GM19463 (cell line): ENCODE data around the gene CNTN4.
"Not testable (repeated sequence)": the region's sequence is repeated elsewhere in the genome, so short reads cannot be mapped to it uniquely, and the experiment has no call there.

Experiments
- ATAC-seq: cut with Tn5 transposase; IDR thresholded peaks from one replicate; pipeline ENCODE4 v1.9.1; 2021; ENCODE audit warnings: mild to moderate bottlenecking, moderate library complexity; ENCODE audit not compliant: unreplicated experiment

Gene CNTN4

DNA sequence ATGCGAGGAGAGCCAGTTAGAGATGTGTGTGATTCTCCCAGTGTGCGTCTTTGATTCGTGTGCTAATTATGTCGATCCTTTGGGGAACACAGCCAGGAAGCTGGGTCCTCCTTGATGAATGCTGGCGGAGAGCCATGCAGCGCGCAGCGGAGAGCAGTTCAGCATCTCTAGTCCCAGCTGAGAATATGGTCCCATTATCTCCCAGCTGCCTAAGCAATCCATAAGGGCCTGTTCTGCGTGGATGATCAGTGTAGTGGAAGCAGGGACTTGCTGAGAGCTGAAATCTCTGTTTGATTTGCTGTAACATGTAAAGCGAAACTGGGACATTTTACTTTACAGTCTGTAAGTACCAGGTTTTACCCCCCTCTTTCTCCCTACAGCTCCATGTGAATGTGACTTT is 412.7 kb downstream of the CNTN4 start:
- ATAC-seq = no peak

DNA sequence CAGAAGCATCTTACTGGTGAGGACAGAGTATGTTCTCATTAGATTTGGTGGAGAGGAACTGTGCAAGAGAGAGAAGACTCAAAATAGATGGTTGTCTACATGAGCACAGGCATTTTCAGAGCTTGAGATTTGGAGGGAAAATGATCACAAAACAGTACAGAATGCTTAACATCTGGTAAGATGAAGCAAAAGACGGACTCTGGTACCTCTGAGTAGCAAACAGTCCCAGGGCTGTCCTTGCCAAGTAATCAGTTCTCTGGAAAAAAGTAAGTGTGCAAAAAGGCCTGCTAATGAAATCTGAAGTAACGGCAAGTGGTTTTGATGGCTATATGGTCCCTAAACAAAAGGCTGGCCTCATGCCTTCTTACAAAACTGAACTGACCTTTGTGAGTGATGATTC is 414.2 kb downstream of the CNTN4 start:
- ATAC-seq = no peak

DNA sequence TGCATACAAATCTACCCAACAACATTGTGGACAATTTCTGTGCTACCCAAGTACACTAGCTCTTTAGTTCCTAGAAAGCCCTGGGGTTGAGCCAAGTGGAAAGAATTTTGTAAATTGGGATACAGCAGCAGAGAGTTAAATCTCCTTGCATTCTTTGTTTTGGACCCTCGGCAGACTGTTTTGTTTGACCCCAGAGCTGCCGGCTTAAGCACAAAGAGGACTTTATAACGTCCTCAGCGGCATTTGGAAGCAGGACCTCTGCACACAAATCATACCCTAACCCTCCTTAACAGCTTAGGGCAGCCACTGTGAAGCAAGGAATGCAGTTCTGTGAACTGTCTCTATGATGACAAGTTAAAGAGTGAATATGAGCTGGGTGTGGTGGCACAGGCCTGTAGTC is 415.3 kb downstream of the CNTN4 start:
- no peak for ATAC-seq

DNA sequence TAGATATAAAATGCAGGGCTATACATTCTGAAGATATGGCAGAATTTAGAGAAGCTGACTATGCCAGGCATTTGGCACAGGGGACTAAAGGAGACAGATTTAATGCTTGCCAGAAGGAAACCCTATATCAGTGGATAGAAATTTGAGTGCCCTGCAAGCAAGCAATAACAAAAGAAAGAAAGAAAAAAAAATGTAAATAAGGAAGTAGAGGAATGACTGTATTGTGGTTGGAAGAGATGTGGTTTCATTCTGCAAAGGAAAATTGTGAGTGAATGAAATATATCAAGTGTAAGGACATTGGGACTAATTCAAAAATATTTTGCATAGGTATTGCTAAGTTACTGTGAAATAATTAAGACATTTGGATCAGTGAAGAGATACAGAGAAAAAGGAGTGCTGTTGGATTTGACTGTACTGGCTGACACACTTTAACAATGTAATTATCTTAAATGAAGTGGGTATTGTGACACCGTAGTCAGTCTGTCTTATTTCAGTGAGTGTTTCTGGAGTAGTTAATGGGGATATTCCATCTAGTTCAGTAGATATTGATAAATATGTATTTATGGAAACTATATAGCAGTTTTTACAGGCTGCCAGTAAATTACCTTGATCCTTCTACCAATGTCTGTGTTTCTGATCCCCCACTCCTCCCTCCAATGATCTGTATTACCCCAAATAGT is 418.2 kb downstream of the CNTN4 start:
- ATAC-seq = no peak

DNA sequence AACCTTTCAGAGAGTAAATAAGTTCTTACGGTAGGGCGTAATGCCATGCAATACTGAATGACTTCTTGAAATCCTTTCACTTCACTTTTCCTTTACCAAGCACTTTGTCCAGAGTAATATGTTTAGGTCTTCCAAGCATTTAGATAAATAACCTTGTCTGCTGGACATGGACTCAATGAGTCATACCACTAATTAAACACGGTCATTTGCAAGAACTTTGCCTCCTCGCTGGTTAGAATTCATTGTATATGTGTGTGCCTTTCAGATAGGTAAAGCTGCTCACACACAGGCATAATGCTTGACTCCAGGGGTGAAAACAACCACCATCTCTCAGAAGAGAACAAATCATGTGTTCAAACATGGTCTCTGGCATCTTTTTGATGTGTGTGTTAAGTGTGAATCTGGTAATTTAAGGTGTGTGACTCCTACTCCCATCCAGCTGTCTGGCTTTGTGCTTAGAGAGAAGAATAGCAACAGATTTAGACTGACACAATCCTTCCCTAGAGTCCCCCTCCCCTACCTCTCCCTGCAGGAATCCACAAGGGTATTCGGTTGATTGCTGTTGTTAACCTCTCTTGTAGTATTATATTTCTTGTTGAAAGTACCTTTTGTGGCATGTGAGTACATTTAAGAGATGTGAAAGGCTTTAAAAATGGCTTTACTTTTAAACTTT is 419.0 kb downstream of the CNTN4 start:
- ATAC-seq = no peak

DNA sequence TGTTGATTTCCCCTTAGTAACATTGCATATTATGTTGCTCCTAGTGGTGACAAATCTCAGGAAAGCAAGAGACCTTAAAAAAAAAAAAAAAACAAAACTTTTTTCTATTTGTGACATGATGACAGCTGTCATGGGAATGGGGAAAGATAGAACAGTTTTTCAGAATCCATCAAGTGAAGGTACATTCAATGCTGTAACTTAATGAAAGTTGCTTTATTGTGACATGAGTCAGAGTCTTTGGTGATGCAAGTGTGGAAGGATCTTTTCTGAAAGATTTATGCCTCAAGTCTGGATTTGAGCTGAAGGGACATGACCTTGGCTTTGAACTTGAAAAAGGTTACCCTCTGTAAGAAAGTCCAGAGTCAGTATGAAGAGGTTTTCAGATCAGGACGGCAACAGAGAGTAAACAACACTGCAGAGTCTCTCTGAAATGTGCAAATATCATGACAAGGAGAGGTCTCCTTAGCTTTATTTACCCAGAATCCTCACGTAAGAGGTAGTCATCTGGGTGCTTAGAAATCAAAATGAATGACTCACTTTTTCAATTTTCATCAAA is 424.7 kb downstream of the CNTN4 start:
- no peak for ATAC-seq

DNA sequence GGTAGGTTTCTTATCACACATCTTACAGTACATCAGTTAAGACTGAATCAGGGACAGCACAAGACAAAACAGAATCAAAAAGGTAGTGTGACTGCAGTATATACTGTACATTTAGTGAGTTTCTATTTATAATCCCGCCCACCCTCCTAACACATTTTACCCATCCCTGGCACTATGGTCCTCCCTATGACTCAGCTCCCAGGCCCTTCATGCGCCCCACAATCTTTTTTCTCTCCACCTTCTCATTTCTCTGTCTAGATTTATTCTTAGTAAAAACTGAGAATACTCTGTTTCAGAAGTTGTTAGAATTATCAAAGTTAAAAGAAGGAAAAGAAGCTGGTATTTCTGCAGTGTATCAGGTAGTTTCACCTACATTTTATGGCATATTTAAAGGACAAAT is 427.3 kb downstream of the CNTN4 start:
- ATAC-seq = no peak

DNA sequence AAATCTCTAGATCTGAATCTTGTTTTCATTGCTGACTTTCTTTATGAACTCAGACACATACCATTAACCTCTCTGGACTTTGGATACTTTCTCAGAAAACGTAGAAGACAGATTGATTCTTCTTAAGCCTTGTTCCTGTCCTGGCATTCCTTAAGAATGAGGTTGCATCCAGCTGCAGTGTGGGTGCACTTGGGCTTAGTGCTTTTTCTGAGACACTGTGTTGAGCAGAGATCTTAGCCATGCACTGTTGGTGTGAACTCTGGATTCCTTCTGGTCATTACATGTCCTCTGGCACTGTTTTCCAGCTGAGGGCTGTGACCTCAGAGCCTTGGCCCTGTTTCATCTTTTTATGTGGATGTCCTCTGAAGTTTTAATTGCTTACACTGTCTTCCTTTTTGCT is 428.3 kb downstream of the CNTN4 start:
- no peak for ATAC-seq

DNA sequence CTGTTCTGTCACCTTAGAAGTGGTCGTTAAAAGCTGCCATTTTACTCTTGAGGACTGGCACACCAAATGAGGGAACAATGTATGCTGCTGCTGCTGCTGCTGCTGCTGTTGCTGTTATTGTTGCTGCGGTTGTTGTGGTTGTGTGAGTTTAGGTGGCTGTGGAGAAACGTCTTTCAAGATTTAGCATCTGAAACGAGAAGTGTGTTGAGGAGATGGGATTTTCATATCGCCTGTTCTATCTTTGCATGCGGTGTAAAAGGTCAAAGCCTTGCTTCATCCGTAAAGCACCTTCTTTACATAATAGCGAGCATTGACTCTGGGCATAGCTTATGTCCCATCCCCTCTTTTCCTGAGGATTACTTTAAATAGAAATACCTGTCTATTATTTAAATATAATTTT is 428.7 kb downstream of the CNTN4 start:
- ATAC-seq = not testable (repeated sequence)

DNA sequence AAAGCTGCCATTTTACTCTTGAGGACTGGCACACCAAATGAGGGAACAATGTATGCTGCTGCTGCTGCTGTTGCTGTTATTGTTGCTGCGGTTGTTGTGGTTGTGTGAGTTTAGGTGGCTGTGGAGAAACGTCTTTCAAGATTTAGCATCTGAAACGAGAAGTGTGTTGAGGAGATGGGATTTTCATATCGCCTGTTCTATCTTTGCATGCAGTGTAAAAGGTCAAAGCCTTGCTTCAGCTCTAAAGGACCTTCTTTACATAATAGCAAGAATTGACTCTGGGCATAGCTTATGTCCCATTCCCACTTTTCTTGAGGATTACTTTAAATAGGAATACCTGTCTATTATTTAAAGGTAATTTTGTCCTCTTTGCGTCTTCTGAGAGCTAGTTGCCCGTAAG is 436.1 kb downstream of the CNTN4 start:
- not testable (repeated sequence) for ATAC-seq

DNA sequence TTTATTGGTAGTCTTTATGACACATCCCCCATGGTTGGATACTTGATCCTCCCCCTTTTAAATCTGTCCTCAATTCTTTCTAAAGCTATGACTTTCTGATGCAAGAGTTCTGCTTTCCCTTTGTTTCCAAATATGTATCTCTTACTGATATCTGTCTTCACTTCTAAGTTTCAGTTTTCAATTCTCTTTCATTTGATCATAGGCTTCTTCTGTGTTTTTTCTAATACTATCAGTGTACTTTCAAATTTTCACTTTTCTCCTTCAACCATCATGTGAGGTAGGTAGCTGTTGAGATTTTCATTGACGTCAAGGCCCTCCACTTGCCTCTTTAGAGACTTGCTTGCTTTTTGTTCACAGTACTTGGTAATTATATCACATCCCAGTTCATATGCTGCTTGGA is 436.5 kb downstream of the CNTN4 start:
- ATAC-seq = no peak

DNA sequence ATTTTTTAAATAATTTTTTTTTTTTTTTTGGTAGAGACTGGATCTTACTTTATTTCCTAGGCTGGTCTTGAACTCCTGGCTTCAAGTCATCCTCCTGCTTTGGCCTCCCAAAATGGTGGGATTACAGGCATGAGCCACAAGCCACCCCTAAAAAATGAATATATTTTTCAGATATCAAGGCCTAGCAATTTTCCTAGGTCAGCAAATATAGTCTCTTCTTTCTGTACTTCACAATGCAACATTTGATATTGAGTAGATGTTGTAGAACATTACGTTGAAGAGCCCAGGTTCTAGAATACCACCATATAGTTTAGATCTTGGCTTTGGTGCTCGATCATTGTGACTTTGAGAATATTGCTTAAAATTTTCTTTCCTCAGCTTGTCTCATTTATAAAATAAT is 437.9 kb downstream of the CNTN4 start:
- ATAC-seq = no peak

DNA sequence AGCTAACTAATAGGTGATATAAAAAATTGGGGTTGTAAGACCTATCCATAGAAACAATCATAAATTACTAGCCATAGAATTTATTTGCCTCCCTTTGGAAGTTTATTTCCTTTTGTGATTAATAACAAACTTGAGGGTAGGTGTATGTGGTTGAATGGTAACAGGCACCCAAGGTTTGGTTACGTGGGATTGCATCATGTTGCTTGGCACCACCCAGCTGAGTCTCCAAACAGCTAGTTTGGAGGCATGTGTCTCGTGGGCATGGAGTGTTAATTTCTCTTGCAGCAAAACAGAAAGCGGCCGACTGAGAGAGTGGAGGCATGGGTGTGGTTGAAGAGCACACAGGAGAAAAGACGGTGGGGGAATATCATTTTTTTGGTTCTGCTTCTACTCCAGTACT is 441.4 kb downstream of the CNTN4 start:
- no peak for ATAC-seq

DNA sequence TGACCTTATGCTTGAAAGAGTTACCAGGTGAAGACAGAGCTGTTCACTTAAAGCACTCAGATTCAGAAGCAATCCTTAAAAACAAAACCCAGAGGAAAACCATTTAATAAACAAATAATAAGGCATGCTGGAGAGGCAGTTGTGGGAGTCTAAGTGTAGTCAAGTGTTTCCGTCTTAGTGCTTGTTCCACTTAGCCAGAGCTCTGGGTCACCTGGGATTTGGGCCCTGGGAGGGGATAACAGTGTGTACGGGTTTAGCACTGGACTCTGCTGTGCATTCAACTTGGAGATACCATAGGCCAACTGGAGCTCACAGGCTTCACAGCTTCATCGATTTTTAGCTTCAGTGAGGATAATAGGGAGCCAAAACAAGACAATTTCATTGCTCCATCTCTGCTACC is 444.6 kb downstream of the CNTN4 start:
- no peak for ATAC-seq

DNA sequence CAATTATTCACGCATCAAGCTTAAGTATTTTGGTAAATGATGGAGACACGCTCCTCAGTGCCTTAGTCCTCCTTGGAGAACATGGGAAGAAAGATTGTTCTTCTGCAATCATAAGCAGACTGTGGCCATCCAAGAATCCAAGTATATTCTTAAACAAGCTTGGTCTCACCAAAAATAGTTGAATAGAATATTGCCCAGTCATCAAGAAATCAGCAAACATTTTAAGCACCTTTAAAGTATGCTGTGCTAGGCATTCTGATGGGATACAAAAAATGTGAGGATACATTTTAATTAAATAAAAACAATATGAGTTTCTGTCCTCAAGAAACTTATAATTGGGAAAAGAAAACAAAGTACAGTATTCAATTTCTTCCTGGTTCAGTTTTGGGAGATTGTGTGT is 445.5 kb downstream of the CNTN4 start:
- ATAC-seq = no peak

DNA sequence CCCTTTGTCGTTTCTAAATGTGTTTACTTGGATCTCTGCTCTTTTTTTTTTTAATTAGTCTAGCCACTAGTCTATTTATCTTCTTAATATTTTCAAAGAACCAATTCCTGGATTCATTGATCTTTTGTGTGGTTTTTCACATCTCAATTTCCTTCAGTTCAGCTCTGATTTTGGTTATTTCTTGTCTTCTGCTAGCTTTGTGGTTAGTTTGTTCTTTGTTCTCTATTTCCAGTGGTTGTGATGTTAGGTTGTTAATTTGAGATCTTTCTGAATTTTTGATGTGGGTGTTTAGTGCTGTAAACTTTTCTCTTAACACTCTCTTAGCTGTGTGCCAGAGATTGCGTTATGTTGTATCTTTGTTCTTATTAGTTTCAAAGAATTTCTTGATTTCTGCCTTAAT is 446.1 kb downstream of the CNTN4 start:
- ATAC-seq = no peak

DNA sequence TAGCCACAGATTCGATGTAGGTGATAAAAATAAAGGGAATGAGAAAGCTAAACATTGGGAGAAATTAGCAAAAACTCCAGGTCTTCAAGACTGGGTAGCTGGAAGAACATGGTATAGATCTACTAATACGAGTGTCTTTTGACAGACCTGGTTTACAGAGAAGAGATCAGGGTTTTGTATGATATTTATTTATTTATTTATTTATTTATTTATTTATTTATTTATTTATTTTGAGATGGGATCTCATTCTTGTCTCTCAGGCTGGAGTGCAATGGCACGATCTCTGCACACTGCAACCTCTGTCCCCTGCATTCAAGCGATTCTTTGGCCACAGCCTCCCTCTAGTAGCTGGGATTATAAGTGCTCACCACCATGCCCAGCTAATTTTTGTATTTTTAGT is 448.4 kb downstream of the CNTN4 start:
- no peak for ATAC-seq

DNA sequence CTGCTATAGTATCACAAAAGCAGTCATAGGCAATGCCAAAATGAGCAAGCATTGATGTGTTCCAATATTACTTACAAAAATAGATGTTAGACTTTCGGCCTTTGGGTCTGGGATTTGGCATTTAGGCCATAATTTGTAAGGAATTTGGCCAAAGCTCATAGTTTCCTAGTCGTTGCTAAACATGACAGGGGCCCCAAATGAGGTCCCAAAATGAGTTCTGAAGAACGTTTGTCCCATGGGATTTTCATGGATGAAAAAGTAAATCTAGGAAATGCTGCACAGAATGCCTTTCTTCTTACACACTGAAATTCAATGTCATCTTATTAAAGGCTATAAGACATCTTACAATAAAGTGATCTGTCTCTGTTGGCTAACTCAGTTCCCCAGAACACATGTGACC is 456.0 kb downstream of the CNTN4 start:
- no peak for ATAC-seq

DNA sequence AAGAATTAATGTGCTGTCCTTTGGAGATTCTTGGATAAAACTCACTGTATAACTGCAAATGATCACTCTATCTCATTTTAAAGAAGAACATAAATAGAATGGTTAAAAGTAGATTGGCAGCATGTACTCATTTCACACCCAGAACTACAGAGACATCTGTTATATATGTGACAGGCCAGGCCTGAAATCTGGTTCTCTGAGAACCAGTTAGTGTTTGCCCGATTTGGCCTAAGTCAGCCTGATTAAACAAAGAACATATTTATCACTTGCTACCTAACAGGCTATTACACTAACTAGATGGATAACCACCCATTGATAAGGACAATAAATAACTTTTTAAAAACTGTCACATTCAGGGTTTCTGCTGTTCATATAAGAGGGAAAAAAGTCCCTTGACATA is 460.1 kb downstream of the CNTN4 start:
- no peak for ATAC-seq

DNA sequence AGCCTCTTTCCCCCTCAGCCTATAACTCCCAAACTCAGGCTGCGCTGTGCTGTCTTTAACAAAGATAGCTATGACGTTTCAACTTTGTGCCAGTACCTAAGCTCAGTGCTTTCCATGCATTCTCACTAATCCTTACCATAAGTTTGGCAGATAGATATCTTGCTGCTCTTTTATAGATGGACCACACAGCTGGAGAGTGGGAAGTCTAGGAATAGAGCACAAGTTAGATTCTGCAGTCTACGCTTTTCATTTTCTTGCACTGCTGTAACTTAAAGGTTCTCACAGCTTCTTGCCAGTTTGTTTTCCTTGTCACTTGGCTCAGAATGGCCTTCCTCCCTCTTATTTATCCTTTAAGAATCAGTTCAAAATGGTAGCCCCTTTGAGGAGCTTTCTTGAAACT is 468.8 kb downstream of the CNTN4 start:
- no peak for ATAC-seq

DNA sequence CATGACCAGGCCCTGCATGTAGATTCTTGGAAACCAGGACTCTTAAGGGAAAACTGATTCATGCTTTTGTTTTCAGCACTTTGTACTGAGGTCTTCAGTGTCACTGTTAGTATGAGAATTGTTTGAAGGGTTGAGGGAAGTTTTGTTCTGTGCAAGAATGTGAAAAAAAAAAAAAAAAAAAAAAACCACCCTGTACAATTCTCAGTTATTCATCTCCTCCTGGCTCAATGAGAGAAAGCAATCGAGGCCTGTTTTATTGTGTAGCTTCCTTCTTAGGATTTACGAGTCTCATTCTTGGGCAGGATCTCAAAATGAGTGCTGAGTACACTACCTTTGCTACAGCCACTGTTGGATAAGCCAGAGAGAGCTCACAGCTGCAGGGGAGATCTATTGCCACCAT is 469.5 kb downstream of the CNTN4 start:
- no peak for ATAC-seq

DNA sequence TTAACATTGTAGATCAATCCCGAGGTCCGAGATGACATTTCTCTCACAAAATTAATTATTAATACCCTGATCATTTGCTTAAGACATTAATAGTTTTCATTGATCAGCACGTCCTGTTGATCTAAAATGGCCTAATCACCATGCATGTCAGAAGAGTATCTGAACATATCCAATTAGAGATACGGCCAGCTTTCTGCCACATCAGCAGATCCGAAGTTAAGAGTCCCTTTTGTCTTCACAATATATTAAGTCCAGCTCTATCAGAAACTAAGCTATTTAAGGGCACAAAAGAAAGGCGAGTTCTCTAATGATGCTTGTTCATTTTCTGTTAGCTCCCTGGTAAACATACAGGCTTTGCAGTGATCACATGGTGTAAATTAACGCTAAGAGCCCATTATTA is 470.3 kb downstream of the CNTN4 start:
- no peak for ATAC-seq

DNA sequence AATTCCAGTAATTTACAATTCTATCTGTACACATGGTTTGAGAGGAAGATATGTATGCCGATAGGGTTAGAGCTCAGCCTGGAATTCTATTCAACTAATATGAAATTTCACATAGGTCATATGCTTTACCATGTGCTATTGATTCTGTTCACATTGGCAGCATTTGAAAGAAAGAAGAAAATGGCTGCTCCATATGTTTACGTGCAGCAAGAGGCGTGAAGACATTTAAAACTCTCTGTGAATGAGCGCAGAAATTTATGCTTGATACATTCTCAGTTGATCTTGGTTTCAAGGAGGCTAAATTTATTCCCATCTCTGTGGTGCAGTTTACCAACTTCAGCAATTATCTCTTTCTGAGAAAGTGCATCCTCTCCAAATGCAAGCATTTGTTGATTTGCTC is 478.9 kb downstream of the CNTN4 start:
- ATAC-seq = no peak
